ENCODE results near the gene SEMA3B. TPM values are rescaled to one million over a fixed set of nuclear protein-coding genes. Genes with fewer than 3 reads are reported as not detected.

SEMA3B gene
- total and polyA plus RNA-seq, 9 of the 15 experiments (the other 6 are each of a cell fraction or from before 2014, with no cell fraction given), result 0.03 to 1.8 (median 0.55) TPM; not detected in 1

GRCh38 chr3:50267280-50267913 is 1.6 kb upstream of the SEMA3B start (continued):
- TF ChIP-seq ZNF589 (CRISPR knock-in tag; IDR thresholded peaks at IDR 0.05; ENCODE audit: low read depth), result no peak
- TF ChIP-seq MBD2 (IDR thresholded peaks at IDR 0.05; ENCODE audit: borderline replicate concordance, low read depth), result no peak
- no peak for TF ChIP-seq ZNF780A (CRISPR knock-in tag; IDR thresholded peaks at IDR 0.05)
- TF ChIP-seq ZNF140 (CRISPR knock-in tag; IDR thresholded peaks at IDR 0.05), result no peak
- peak; percentile 37 for TF ChIP-seq POLR2G (IDR thresholded peaks at IDR 0.05; ENCODE audit: low read depth, low read length)
- no peak for TF ChIP-seq POLR3G (IDR thresholded peaks at IDR 0.05; ENCODE audit: extremely low read depth, insufficient read length, insufficient replicate concordance)
- TF ChIP-seq PTTG1 (tag; IDR thresholded peaks at IDR 0.05; ENCODE audit: low read depth), result no peak

GRCh38 chr3:50268276-50268675 is 671 bp upstream of the SEMA3B start:
- H4K20me1 ChIP-seq (replicated peaks; ENCODE audit: control insufficient read depth, insufficient read depth, low read length), result no peaks in the 10 kb centered on the region; the same call in 1 of the 2 replicates
- no peaks in the 10 kb centered on the region for H3K27me3 ChIP-seq (ENCODE audit: control insufficient read depth in 2 of 2, insufficient read depth in 2 of 2, low read length in 2 of 2)
- H3K36me3 ChIP-seq (ENCODE audit: control insufficient read depth, insufficient read depth, low read length), result no peaks in the 10 kb centered on the region
- intact Hi-C loops (cut with micrococcal nuclease), result no loop called here
- ChIA-PET POLR2A (interaction anchor here (0.9 to 1.2 kb wide), 2 partner anchors 16 to 73 kb away, joined by 3 read pairs; no protein-coding TSS in a partner anchor), CTCF (ENCODE audit: low intra/inter-chr PET ratio) (no interaction called here)
- no TSS peak for BruUV-seq (replicated peaks)
- WGBS (ENCODE audit: insufficient coverage, low coverage, missing lambda C conversion rate), result 0% methylated on average over 3 of the region's 3 CpGs
- no peaks in the 10 kb centered on the region for H3K9me1 ChIP-seq (ENCODE audit: control insufficient read depth, insufficient read depth, low read length)
- H3K4me3 ChIP-seq, result no peak overlapping the region
- no peak for FAIRE-seq
- no peak overlapping the region for H3K9ac ChIP-seq (ENCODE audit: insufficient read depth in 1 of 2, low read depth in 2 of 2, low read length in 2 of 2)
- in situ Hi-C loops (cut with MboI), result no loop called here
- H3K9me3 ChIP-seq (replicated peaks; ENCODE audit: control insufficient read depth, insufficient read depth, low read depth, low read length), result no peaks in the 10 kb centered on the region
- H3K4me2 ChIP-seq (ENCODE audit: insufficient read depth, low read length), result no peak overlapping the region
- H3K27ac ChIP-seq (ENCODE audit: extremely low read depth, low read depth, low read length), result no peak overlapping the region
- H3K79me2 ChIP-seq (ENCODE audit: control insufficient read depth, insufficient read depth, low read length), result no peaks in the 10 kb centered on the region
- H3K4me1 ChIP-seq (replicated peaks in 1 of 2; ENCODE audit: control insufficient read depth in 2 of 2, insufficient read depth in 2 of 2, low read length in 2 of 2), result peaks cover 6 to 59% of the 10 kb centered on the region in 2 experiments; a peak in 4 of 5 replicates
- no peak for ATAC-seq
- no peak overlapping the region for H2AFZ ChIP-seq (ENCODE audit: low read depth, low read length)
- no peak for DNase-seq (ENCODE audit: extremely low read depth in 1 of 4, low spot score in 3 of 4)
- TF ChIP-seq GTF2A2 (tag; IDR thresholded peaks at IDR 0.05) (no peak), ZHX1 (conservative IDR thresholded peaks at IDR 0.05; ENCODE audit: low read length) (no peak), BCL6 (CRISPR knock-in tag; IDR thresholded peaks at IDR 0.05) (no peak), DMBX1 (CRISPR knock-in tag; IDR thresholded peaks at IDR 0.05; ENCODE audit: borderline replicate concordance) (no peak), ZNF717 (CRISPR knock-in tag; IDR thresholded peaks at IDR 0.05) (no peak), IFI16 (CRISPR knock-in tag; IDR thresholded peaks at IDR 0.05) (no peak), ZNF431 (CRISPR knock-in tag; IDR thresholded peaks at IDR 0.05) (no peak), DNMT1 (IDR thresholded peaks at IDR 0.05) (no peak), ARID2 (IDR thresholded peaks at IDR 0.05) (no peak), MCM5 (IDR thresholded peaks at IDR 0.05; ENCODE audit: low read depth) (no peak), SIX5 (IDR thresholded peaks at IDR 0.05; ENCODE audit: borderline replicate concordance in 1 of 2, insufficient read depth in 1 of 2, low read depth in 1 of 2, low read length in 2 of 2) (no peak), E2F4 (CRISPR knock-in tag; IDR thresholded peaks at IDR 0.05; ENCODE audit: low read depth) (no peak), PHF21A (IDR thresholded peaks at IDR 0.05; ENCODE audit: borderline replicate concordance, low read depth) (no peak), PHB2 (IDR thresholded peaks at IDR 0.05; ENCODE audit: low read depth) (no peak)
